HepG2 (cell line): ENCODE results near the gene CDR2L. TPM values are rescaled to one million over a fixed set of nuclear protein-coding genes. Genes with fewer than 3 reads are reported as not detected.

ENCODE experiments used
- AGO2 ChIP-seq: fragments of 200-400 bp; formaldehyde crosslinking; optimal IDR thresholded peaks from 2 replicates; pipeline ENCODE3; 2017; ENCODE audit warnings: mild to moderate bottlenecking, low read depth, low read length, moderate library complexity
- EZH2 ChIP-seq: conservative IDR thresholded peaks from 2 replicates; pipeline ENCODE4 v1.6.1; 2012; ENCODE audit warnings: mild to moderate bottlenecking, low read depth, low read length, moderate library complexity
- HMG20B ChIP-seq: conservative IDR thresholded peaks from 2 replicates; pipeline ENCODE4 v1.6.1; 2016; ENCODE audit warnings: missing genetic modification reagents, missing compliant biosample characterization
- HOXA7 ChIP-seq: sonication (generic); formaldehyde crosslinking; IDR thresholded peaks from 2 replicates; pipeline ENCODE4 v1.8.1; 2022; ENCODE audit warnings: mild to moderate bottlenecking, missing genetic modification reagents, moderate library complexity
- HOXA9 ChIP-seq: sonication (generic); formaldehyde crosslinking; IDR thresholded peaks from 2 replicates; pipeline ENCODE4 v1.8.1; 2022; ENCODE audit warnings: missing genetic modification reagents, mild to moderate bottlenecking, moderate library complexity, borderline replicate concordance
- KAT7 ChIP-seq: IDR thresholded peaks from 2 replicates; pipeline ENCODE4 v1.6.1; 2018; ENCODE audit warnings: borderline replicate concordance, missing compliant biosample characterization
- KDM1A ChIP-seq: IDR thresholded peaks from 2 replicates; pipeline ENCODE4 v1.6.1; 2016; ENCODE audit warnings: missing compliant biosample characterization
- KDM5A ChIP-seq: fragments of 200-600 bp; sonication (generic); IDR thresholded peaks from 2 replicates; pipeline ENCODE4 v1.7.0; 2018; ENCODE audit warnings: antibody characterized with exemption, mild to moderate bottlenecking, low read length, borderline replicate concordance
- KMT2B ChIP-seq: IDR thresholded peaks from 2 replicates; pipeline ENCODE4 v1.6.1; 2016; ENCODE audit warnings: missing genetic modification reagents, missing compliant biosample characterization
- MED13 ChIP-seq: sonication (generic); formaldehyde crosslinking; IDR thresholded peaks from 2 replicates; pipeline ENCODE4 v1.5.0; 2020; ENCODE audit warnings: missing genetic modification reagents
- MTF2 ChIP-seq: sonication (generic); formaldehyde crosslinking; IDR thresholded peaks from 2 replicates; pipeline ENCODE4 v1.5.0; 2020; ENCODE audit warnings: missing genetic modification reagents, borderline replicate concordance
- MYNN ChIP-seq: sonication (generic); formaldehyde crosslinking; IDR thresholded peaks from 2 replicates; pipeline ENCODE4 v1.4.0; 2020; ENCODE audit warnings: mild to moderate bottlenecking, low read depth, missing genetic modification reagents
- NFIB ChIP-seq: sonication (generic); formaldehyde crosslinking; IDR thresholded peaks from 2 replicates; pipeline ENCODE4 v1.9.0; 2021; ENCODE audit warnings: missing genetic modification reagents, mild to moderate bottlenecking, borderline replicate concordance
- PPARG ChIP-seq: conservative IDR thresholded peaks from 2 replicates; pipeline ENCODE4 v1.6.1; 2016; ENCODE audit warnings: missing biosample characterization, missing genetic modification reagents
- ZBTB40 ChIP-seq, 2 experiments: fragments of 450-650 bp in 1 of 2; sonication (generic) in 1 of 2; formaldehyde crosslinking in 1 of 2; IDR thresholded peaks; 2 replicates each; pipeline versions ENCODE4 v1.6.1 to v1.8.0; 2016 to 2022; ENCODE audit warnings: antibody characterized with exemption in 1 of 2, mild to moderate bottlenecking in 1 of 2, missing genetic modification reagents in 1 of 2
- ZNF207 ChIP-seq: fragments of 450-650 bp; IDR thresholded peaks from 2 replicates; pipeline ENCODE4 v1.6.1; 2016; ENCODE audit warnings: antibody characterized with exemption, borderline replicate concordance
- ZNF343 ChIP-seq: sonication (generic); formaldehyde crosslinking; IDR thresholded peaks from 2 replicates; pipeline ENCODE4 v1.4.0; 2020; ENCODE audit warnings: mild to moderate bottlenecking, missing genetic modification reagents
- ZNF460 ChIP-seq: sonication (generic); formaldehyde crosslinking; IDR thresholded peaks from 2 replicates; pipeline ENCODE4 v1.5.1; 2020; ENCODE audit warnings: missing genetic modification reagents, mild to moderate bottlenecking, borderline replicate concordance
- ZNF615 ChIP-seq: sonication (generic); formaldehyde crosslinking; IDR thresholded peaks from 2 replicates; pipeline ENCODE4 v1.5.0; 2020; ENCODE audit warnings: mild to moderate bottlenecking, missing genetic modification reagents, borderline replicate concordance
- ZNF670 ChIP-seq: sonication (generic); formaldehyde crosslinking; IDR thresholded peaks from 2 replicates; pipeline ENCODE4 v1.8.0; 2022; ENCODE audit warnings: mild to moderate bottlenecking, missing genetic modification reagents, borderline replicate concordance
- ZNF776 ChIP-seq: sonication (generic); formaldehyde crosslinking; IDR thresholded peaks from 2 replicates; pipeline ENCODE4 v1.4.0; 2020; ENCODE audit warnings: mild to moderate bottlenecking, missing genetic modification reagents
- polyA plus RNA-seq, 8 experiments: library from polyadenylated mRNA; depleted of rRNA in 3 of 8; stranded (reverse) in 7 of 8; unstranded in 1 of 8; fragments of >200 nt; fragmentation: Illumina TruSeq in 4 of 8; extraction: Trizol in 4 of 8; gene quantifications; 2 replicates each; pipeline versions ENCODE4 v1.2.1 to v1.2.3, GENCODE V29; 2011 to 2016; ENCODE audit warnings: low read depth in 4 of 8, missing spikeins in 1 of 8, mixed read lengths in 1 of 8; ENCODE audit not compliant: insufficient read depth in 1 of 8
- total RNA-seq, 5 experiments: library from RNA; depleted of rRNA; stranded (reverse); fragments of >200 nt; fragmentation: Illumina TruSeq; extraction: Trizol; gene quantifications; 2 replicates each; pipeline ENCODE4 v1.2.3, GENCODE V29; 2016; ENCODE audit warnings: low read depth in 1 of 5

Gene CDR2L
- total and polyA plus RNA-seq, 2 of the 13 experiments (the other 11 are each of a cell fraction or from before 2014, with no cell fraction given): 1.9 to 2.1 TPM

DNA sequence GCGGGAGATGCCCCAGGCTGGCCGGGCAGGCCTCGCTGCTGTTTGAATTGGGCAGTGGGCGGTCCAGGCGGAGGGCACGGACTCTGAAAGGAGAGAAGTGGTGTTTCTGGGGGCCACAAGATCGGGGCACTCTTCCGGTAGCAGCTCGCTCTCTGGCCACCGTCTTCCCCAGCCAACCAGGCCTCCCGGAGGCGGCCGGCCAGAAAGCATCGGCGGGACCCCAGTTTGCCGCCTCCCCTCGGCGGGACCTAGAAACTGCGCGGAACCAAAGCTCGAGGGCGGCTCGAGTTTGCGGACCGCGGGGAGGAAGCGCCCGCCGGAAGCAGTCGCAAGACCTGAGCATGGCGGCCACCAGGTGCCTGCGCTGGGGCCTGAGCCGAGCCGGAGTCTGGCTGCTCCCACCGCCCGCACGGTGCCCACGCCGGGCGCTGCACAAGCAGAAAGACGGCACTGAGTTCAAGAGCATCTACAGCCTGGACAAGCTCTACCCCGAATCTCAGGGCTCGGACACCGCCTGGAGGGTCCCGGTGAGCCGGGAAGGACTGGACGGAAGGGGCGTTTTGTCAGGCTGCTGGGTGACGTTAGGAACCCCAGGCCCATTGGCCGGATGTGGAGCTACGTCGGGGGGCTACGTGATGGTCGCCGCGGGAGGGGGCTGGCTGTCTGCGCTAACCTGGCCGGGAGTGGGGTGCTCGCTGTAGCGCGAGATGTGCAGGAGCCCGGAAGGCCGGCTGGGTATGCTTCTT, 25.1 kb downstream of the CDR2L start, which contains the start of gene MRPL58 (continued):
- peak; percentile 96; the same call in 1 of the 2 replicates for TF ChIP-seq ZNF615 (CRISPR knock-in tag)
- peak; percentile 85; the same call in 1 of the 2 replicates for TF ChIP-seq MTF2 (CRISPR knock-in tag)
- TF ChIP-seq ZNF460 (CRISPR knock-in tag): peak; percentile 74; the same call in 1 of the 2 replicates
- no peak for TF ChIP-seq ZNF207
- TF ChIP-seq MYNN: peak; percentile 88; the same call in 1 of the 2 replicates
- peak; percentile 95 for TF ChIP-seq KDM5A
- no peak for TF ChIP-seq NFIB (CRISPR knock-in tag)
- TF ChIP-seq ZBTB40 (IDR thresholded peaks at IDR 0.05): peak; percentile 89
- peak; percentile 92 for TF ChIP-seq ZBTB40 (CRISPR knock-in tag; IDR thresholded peaks at IDR 0.05)
- TF ChIP-seq KMT2B (CRISPR knock-in tag): peak; percentile 96
- TF ChIP-seq EZH2: no peak
- no peak for TF ChIP-seq HOXA9 (CRISPR knock-in tag)
- peak; percentile 96; the same call in 1 of the 2 replicates for TF ChIP-seq ZNF343
- peak; percentile 77 for TF ChIP-seq HMG20B (CRISPR knock-in tag)
- TF ChIP-seq ZNF670 (CRISPR knock-in tag): peak; percentile 96
- TF ChIP-seq MED13 (CRISPR knock-in tag): peak; percentile 73
- peak; percentile 91 for TF ChIP-seq AGO2
- TF ChIP-seq PPARG (CRISPR knock-in tag): peak; percentile 79
- no peak for TF ChIP-seq HOXA7
- TF ChIP-seq ZNF776: peak; percentile 98
- peak; percentile 95; the same call in 1 of the 2 replicates for TF ChIP-seq KAT7
- no peak; the same call in 1 of the 2 replicates for TF ChIP-seq KDM1A
